Measurements from ENCODE around the gene ACTRT2. TPM values are rescaled to one million over a fixed set of nuclear protein-coding genes. Genes with fewer than 3 reads are reported as not detected.

The ACTRT2 gene
- total and polyA plus RNA-seq, 7 experiments from 2014 or later = not detected

DNA sequence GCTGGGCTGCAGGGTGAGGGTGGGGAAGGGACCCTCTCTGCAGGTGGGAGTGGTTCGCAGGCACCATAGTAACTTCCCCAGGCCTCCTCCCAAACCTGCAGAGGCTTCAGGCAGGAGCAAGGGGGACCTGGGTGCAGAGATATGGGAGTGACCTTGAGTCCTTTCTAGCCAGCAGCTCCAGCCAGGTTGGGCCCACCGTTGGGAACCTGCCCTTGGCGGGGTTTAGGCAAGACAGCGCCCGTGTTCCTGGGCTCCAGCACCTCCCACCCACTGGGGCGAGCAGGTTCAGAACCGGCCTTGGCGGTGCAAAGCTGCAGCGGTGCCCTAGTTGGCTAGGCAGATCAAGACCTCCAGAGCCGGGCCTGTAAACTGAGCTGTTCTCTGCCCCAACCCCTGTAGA lies 45.6 kb downstream of the ACTRT2 start:
- no peak overlapping the region for H3K4me3 ChIP-seq (ENCODE audit: low read length)
- H3K36me3 ChIP-seq (ENCODE audit: control insufficient read depth in 2 of 3, insufficient read depth in 3 of 3, low read length in 3 of 3) = no peaks in the 10 kb centered on the region
- Mint-ChIP-seq H3K9me3 (no peaks in the 10 kb centered on the region), H3K4me3 (peak overlapping the region in 3 of 10 donors; percentile 11 to 92 (median 13)), H3K4me1 (peaks cover 0 to 7% (median 2%) of the 10 kb centered on the region in 7 donors), H3K27me3 (peaks cover 0 to 25% (median 5%) of the 10 kb centered on the region in 5 donors), H3K36me3 (peaks cover 0 to 2% (median 0%) of the 10 kb centered on the region in 5 donors), H3K27ac (no peak overlapping the region)
- ChIA-PET POLR2A (no interaction called here), CTCF (no interaction called here)
- DNase-seq = peak in 1 of 9 donors; percentile 2
- intact Hi-C loops (cut with micrococcal nuclease) = no loop called here
- no peak overlapping the region for H3K27ac ChIP-seq (ENCODE audit: low read depth, low read length)
- no peak for ATAC-seq
- no peaks in the 10 kb centered on the region for H3K4me1 ChIP-seq (ENCODE audit: control insufficient read depth in 2 of 2, insufficient read depth in 2 of 2, low read length in 2 of 2)
- H3K9me3 ChIP-seq (ENCODE audit: control insufficient read depth in 2 of 3, low read length in 3 of 3) = no peaks in the 10 kb centered on the region
- no peaks in the 10 kb centered on the region for H3K27me3 ChIP-seq (ENCODE audit: control insufficient read depth in 2 of 2, insufficient read depth in 2 of 2, low read length in 2 of 2)

DNA sequence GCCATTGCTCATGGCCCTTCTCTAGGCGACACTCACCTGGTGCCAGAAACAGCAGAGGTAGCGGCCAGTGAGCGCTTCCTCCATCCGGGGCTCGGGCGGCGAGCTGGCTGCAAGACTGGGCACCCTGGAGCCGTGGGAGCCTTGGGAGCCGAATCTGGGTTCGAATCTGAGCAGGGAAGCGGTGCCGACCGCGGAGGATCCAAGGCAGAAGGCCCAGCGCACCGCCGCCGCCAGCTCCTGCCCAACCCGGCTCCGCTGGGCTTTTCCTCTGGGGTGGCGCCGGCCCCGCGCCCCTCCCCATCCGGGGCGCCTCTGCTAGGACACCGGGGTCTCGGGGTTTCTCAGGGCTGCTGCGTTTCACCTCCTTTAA lies 46.0 kb downstream of the ACTRT2 start:
- POLR2A ChIA-PET = no interaction called here
- H3K27me3 ChIP-seq (ENCODE audit: control insufficient read depth in 2 of 2, insufficient read depth in 2 of 2, low read length in 2 of 2) = no peaks in the 10 kb centered on the region
- CTCF ChIA-PET = no interaction called here
- Mint-ChIP-seq H3K36me3 (peaks cover 0 to 2% (median 0%) of the 10 kb centered on the region in 5 donors), H3K27ac (no peak overlapping the region), H3K4me1 (peaks cover 0 to 7% (median 2%) of the 10 kb centered on the region in 7 donors), H3K9me3 (no peaks in the 10 kb centered on the region), H3K27me3 (peaks cover 0 to 30% (median 7%) of the 10 kb centered on the region in 5 donors), H3K4me3 (peak overlapping the region in 3 of 10 donors; percentile 11 to 92 (median 12))
- no peaks in the 10 kb centered on the region for H3K4me1 ChIP-seq (ENCODE audit: control insufficient read depth in 2 of 2, insufficient read depth in 2 of 2, low read length in 2 of 2)
- no peaks in the 10 kb centered on the region for H3K9me3 ChIP-seq (ENCODE audit: control insufficient read depth in 2 of 3, low read length in 3 of 3)
- DNase-seq = peak in 1 of 9 donors; percentile 5
- ATAC-seq = no peak
- intact Hi-C loops (cut with micrococcal nuclease) = no loop called here
- H3K4me3 ChIP-seq (ENCODE audit: low read length) = no peak overlapping the region
- H3K36me3 ChIP-seq (ENCODE audit: control insufficient read depth in 2 of 3, insufficient read depth in 3 of 3, low read length in 3 of 3) = no peaks in the 10 kb centered on the region
- H3K27ac ChIP-seq (ENCODE audit: low read depth, low read length) = no peak overlapping the region

DNA sequence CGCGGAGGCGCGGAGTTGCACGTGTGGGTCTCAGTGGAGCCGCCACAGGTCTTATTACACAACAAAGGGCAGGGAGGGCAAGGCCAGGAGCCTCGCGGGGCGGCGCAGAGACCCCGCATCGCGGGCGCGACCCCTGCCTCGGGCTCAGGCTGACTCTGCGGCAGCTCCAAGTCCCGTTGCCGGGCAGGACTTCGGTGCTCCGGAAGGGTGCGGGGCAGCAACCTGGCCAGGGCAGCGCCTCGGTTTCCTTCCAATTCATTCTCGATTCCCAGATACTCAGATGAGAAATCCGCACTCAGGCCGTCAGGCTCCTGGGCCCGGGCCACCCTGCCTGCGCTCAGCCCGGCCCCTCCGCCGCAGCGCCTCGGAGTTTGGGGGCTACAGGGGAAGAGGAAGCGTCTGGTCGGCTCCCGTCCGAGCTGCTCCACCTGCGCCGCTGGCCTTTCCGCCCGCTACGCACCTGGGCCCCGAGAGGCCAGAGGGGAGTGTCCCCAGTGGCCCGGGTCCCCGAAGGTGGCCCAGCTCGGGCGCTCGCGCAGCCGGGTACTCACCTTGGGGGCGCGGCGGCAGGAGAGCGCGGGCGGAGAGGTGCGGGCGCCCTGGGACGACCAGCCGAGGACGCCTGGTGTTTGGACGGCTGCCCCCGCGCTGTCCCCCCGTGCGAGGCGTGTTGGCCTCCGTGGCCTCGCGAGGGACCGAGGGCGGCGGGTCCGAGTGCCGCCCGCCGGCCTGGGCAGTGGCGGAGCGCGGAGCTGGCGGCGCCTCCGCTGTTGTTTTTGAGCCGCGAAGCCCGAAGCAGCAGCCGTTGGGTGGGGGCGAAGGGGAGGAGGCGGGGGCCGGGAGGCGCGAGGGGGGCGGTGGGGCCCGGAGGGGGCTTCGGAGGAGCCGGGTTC lies 46.6 kb downstream of the ACTRT2 start:
- peak overlapping the region in 6 of 10 donors; percentile 45 to 92 (median 68) for H3K4me3 Mint-ChIP-seq
- peaks cover 0 to 2% (median 0%) of the 10 kb centered on the region in 5 donors for H3K36me3 Mint-ChIP-seq
- H3K4me1 Mint-ChIP-seq = peaks cover 0 to 7% (median 2%) of the 10 kb centered on the region in 7 donors
- DNase-seq = peak in 1 of 9 donors; percentile 5
- no peaks in the 10 kb centered on the region for H3K9me3 Mint-ChIP-seq
- ChIA-PET POLR2A (no interaction called here), CTCF (no interaction called here)
- H3K27ac ChIP-seq (ENCODE audit: low read depth, low read length) = no peak overlapping the region
- H3K27ac Mint-ChIP-seq = no peak overlapping the region
- intact Hi-C loops (cut with micrococcal nuclease) = no loop called here
- H3K36me3 ChIP-seq (ENCODE audit: control insufficient read depth in 2 of 3, insufficient read depth in 3 of 3, low read length in 3 of 3) = no peaks in the 10 kb centered on the region
- ATAC-seq = no peak
- no peaks in the 10 kb centered on the region for H3K9me3 ChIP-seq (ENCODE audit: control insufficient read depth in 2 of 3, low read length in 3 of 3)
- no peaks in the 10 kb centered on the region for H3K27me3 ChIP-seq (ENCODE audit: control insufficient read depth in 2 of 2, insufficient read depth in 2 of 2, low read length in 2 of 2)
- peaks cover 0 to 31% (median 9%) of the 10 kb centered on the region in 5 donors for H3K27me3 Mint-ChIP-seq
- H3K4me3 ChIP-seq (ENCODE audit: low read length) = no peak overlapping the region
- H3K4me1 ChIP-seq (ENCODE audit: control insufficient read depth in 2 of 2, insufficient read depth in 2 of 2, low read length in 2 of 2) = no peaks in the 10 kb centered on the region

DNA sequence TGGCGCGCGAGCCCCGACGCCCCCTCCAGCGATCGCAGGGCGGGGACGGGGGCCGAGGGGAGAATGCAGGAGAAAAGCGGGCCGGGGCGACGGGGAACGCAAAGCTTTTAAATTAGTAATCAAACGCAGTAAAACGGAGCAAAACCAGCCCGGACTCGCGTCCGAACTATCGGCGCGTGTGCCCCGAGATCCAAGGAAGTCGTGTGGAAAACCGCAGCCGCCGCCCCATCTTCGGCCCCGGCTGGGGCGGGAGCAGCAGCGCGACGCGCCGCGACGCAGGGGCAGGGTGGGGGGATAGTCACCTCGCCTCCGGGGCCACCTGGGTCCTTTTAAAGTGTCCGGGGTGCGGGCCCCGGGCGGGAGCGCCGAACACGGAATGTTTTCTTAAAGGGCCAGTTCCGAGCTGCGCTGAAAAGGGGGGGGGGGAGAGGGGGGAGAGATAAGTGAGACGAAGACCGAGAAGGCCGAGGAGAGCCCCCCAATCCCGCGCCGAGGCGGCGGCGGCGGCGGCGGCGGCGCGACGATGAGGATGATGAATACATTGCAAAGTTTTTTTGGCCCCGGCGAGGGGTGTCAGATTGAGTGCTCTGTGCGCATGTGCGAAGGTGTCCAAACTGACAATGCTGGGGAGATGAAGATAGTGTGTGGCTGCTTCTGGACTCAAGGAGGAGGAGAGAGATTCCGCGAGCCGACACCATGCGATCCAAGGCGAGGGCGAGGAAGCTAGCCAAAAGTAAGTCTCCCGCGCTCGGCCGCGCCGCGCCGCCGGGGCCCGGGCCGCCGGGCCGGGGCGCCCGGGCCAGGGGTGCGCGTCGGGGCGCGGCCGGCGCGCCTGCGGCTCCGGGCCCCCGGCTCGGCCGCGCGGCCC lies 47.5 kb downstream of the ACTRT2 start, which contains the start of gene PRDM16:
Gene PRDM16 (plus strand): TSS at position 640 of the 868 bp plus-strand sequence. CDS start 57 bp downstream, at position 697.
- Mint-ChIP-seq H3K9me3 (no peaks in the 10 kb centered on the region), H3K27ac (peak within 1 kb of the TSS in 1 of 9 donors; percentile 59), H3K27me3 (peaks cover 0 to 31% (median 9%) of the 10 kb centered on the region in 5 donors), H3K4me1 (peaks cover 0 to 7% (median 2%) of the 10 kb centered on the region in 7 donors), H3K4me3 (peak within 1 kb of the TSS; percentile 73 to 92 (median 85)), H3K36me3 (peaks cover 0 to 2% (median 0%) of the 10 kb centered on the region in 5 donors)
- ChIA-PET POLR2A (no interaction called here), CTCF (no interaction called here)
- DNase-seq = peak in 1 of 9 donors; percentile 16
- no peaks in the 10 kb centered on the region for H3K27me3 ChIP-seq (ENCODE audit: control insufficient read depth in 2 of 2, insufficient read depth in 2 of 2, low read length in 2 of 2)
- no peak for ATAC-seq
- intact Hi-C loops (cut with micrococcal nuclease) = loop anchor here in 1 of 2 donors (1.0 kb wide), 1 partner anchor 35 kb away; no protein-coding TSS in a partner anchor
- H3K27ac ChIP-seq (ENCODE audit: low read depth, low read length) = no peak within 1 kb of the TSS
- H3K4me3 ChIP-seq (ENCODE audit: low read length) = no peak within 1 kb of the TSS
- no peaks in the 10 kb centered on the region for H3K36me3 ChIP-seq (ENCODE audit: control insufficient read depth in 2 of 3, insufficient read depth in 3 of 3, low read length in 3 of 3)
- no peaks in the 10 kb centered on the region for H3K4me1 ChIP-seq (ENCODE audit: control insufficient read depth in 2 of 2, insufficient read depth in 2 of 2, low read length in 2 of 2)
- no peaks in the 10 kb centered on the region for H3K9me3 ChIP-seq (ENCODE audit: control insufficient read depth in 2 of 3, low read length in 3 of 3)

DNA sequence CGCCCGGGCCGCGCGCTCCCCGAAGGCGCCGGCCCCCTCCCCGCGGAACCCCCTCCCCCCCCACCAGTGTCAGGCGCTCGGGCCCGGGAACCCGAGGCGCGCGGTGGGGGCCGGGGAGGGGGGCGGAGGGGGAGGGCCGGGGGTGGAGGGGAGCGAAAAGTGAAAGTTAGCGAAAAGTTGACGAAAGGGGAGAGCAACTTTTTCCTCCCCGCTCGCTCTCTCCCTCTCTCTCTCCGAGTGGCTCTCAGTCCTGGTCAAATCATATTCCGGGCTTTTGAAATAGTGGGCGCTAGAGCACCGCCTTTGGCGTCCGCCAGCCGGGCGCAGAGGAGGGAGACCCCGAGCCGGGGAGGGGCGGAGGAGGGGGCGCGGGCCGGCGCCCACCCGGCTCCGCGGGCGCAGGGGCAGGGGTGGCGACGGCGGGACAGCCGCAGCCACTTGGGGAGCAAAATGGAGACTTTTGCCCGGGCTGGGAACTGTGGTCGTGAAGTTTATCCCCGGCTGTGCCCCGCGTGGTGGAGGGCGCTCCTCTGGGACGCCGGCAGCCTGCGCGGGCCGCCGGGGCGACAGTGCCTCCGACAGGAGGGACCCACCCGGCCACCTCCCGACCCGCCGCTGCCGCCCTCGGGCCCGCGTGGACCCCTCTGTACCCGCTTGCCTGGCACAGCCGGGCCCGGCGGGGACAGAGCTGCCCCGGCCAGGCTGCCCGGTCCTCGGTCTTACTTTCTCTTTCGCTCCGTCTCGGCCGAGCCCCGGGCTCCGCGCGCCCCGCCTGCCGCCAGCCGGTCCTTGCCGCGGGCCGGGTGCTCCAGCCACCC lies 48.4 kb downstream of the ACTRT2 start:
- Histone ChIP-seq H3K36me3 (ENCODE audit: control insufficient read depth in 2 of 3, insufficient read depth in 3 of 3, low read length in 3 of 3) (no peaks in the 10 kb centered on the region), H3K4me3 (ENCODE audit: low read length) (no peak overlapping the region), H3K27me3 (ENCODE audit: control insufficient read depth in 2 of 2, insufficient read depth in 2 of 2, low read length in 2 of 2) (no peaks in the 10 kb centered on the region), H3K4me1 (ENCODE audit: control insufficient read depth in 2 of 2, insufficient read depth in 2 of 2, low read length in 2 of 2) (no peaks in the 10 kb centered on the region), H3K9me3 (ENCODE audit: control insufficient read depth in 2 of 3, low read length in 3 of 3) (no peaks in the 10 kb centered on the region), H3K27ac (ENCODE audit: low read depth, low read length) (no peak overlapping the region)
- Mint-ChIP-seq H3K27ac (no peak overlapping the region), H3K4me3 (peak overlapping the region in 8 of 10 donors; percentile 27 to 92 (median 65)), H3K36me3 (peaks cover 0 to 2% (median 0%) of the 10 kb centered on the region in 5 donors), H3K4me1 (peaks cover 0 to 7% (median 2%) of the 10 kb centered on the region in 7 donors), H3K9me3 (no peaks in the 10 kb centered on the region), H3K27me3 (peaks cover 0 to 36% (median 14%) of the 10 kb centered on the region in 5 donors)
- POLR2A ChIA-PET = no interaction called here
- DNase-seq (peak in 1 of 9 donors; percentile 9), ATAC-seq (peak; percentile 17)
- intact Hi-C loops (cut with micrococcal nuclease) = loop anchor here in 1 of 2 donors (1.0 to 10.0 kb wide), 2 partner anchors 36 to 55 kb away; no protein-coding TSS in a partner anchor
- CTCF ChIA-PET = no interaction called here

DNA sequence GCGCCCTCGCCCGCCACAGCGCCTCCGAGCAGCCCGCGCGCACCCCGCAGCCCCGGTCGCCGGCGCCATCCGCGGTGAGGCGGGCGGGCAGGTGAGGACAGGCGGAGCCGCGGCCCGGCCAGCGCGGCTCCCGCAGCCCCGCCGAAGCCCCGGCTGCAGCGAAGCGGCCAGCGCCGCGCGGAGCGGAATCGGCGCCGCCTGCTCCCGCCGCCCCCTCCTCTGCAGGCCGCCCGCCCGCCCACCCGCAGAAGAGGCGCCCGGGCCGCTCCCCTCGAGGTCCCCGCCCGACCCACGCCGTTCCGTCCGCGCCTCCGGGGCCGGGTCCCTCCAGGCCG lies 49.0 kb downstream of the ACTRT2 start:
- Mint-ChIP-seq H3K4me1 (peaks cover 0 to 7% (median 2%) of the 10 kb centered on the region in 7 donors), H3K36me3 (peaks cover 0 to 2% (median 0%) of the 10 kb centered on the region in 5 donors), H3K9me3 (no peaks in the 10 kb centered on the region), H3K27ac (no peak overlapping the region), H3K27me3 (peaks cover 0 to 34% (median 14%) of the 10 kb centered on the region in 5 donors), H3K4me3 (no peak overlapping the region)
- ATAC-seq = no peak
- H3K9me3 ChIP-seq (ENCODE audit: control insufficient read depth in 2 of 3, low read length in 3 of 3) = no peaks in the 10 kb centered on the region
- H3K27ac ChIP-seq (ENCODE audit: low read depth, low read length) = no peak overlapping the region
- ChIA-PET CTCF (no interaction called here), POLR2A (no interaction called here)
- DNase-seq = no peak
- intact Hi-C loops (cut with micrococcal nuclease) = loop anchor here in 1 of 2 donors (10.0 kb wide), 1 partner anchor 55 kb away; no protein-coding TSS in a partner anchor
- no peaks in the 10 kb centered on the region for H3K27me3 ChIP-seq (ENCODE audit: control insufficient read depth in 2 of 2, insufficient read depth in 2 of 2, low read length in 2 of 2)
- H3K36me3 ChIP-seq (ENCODE audit: control insufficient read depth in 2 of 3, insufficient read depth in 3 of 3, low read length in 3 of 3) = no peaks in the 10 kb centered on the region
- no peaks in the 10 kb centered on the region for H3K4me1 ChIP-seq (ENCODE audit: control insufficient read depth in 2 of 2, insufficient read depth in 2 of 2, low read length in 2 of 2)
- H3K4me3 ChIP-seq (ENCODE audit: low read length) = no peak overlapping the region
